Common myeloid progenitor, CD34-positive (primary cell): ENCODE results near the gene TCF20.
A peak's percentile ranks its signal among the peaks of the same experiment; 100 is the strongest.

ENCODE experiments used
- CTCF ChIA-PET: fragments of 350-600 bp; sonication (Branson Sonifier 250); formaldehyde crosslinking; loops from one replicate; lab custom pipeline; 2021; ENCODE audit warnings: antibody characterized with exemption; lab: Charles Lee
- POLR2A ChIA-PET: fragments of 350-600 bp; sonication (Branson Sonifier 250); formaldehyde crosslinking; loops from one replicate; lab custom pipeline; 2021; ENCODE audit warnings: antibody characterized with exemption; lab: Charles Lee
- DNase-seq, 3 donors: peaks; one replicate each; pipeline versions ENCODE4 v3.0.0 to v3.0.0-alpha.2; 2013
- H3K27ac ChIP-seq, 2 experiments: 1 replicate in 1 of 2; 2 replicates in 1 of 2; pipeline ENCODE4 v1.7.0; 2013; ENCODE audit warnings: inconsistent platforms in 2 of 2, low read length in 2 of 2, mild to moderate bottlenecking in 2 of 2, low read depth in 1 of 2, moderate library complexity in 1 of 2; ENCODE audit not compliant: severe bottlenecking in 2 of 2, insufficient read depth in 1 of 2, poor library complexity in 1 of 2
- H3K27me3 ChIP-seq, 5 experiments: replicated peaks in 2 of 5; 1 replicate in 3 of 5; 2 replicates in 2 of 5; pipeline versions ENCODE4 v1.6.1 to v1.7.0; 2013; ENCODE audit warnings: low read length in 4 of 5, mild to moderate bottlenecking in 2 of 5, moderate library complexity in 2 of 5, inconsistent platforms in 1 of 5; ENCODE audit not compliant: insufficient read depth in 5 of 5, control insufficient read depth in 4 of 5
- H3K36me3 ChIP-seq, 4 experiments: 1 replicate in 2 of 4; 2 replicates in 2 of 4; pipeline versions ENCODE4 v1.6.1 to v1.7.0; 2013; ENCODE audit warnings: low read length in 3 of 4, control low read depth in 1 of 4, mild to moderate bottlenecking in 1 of 4; ENCODE audit not compliant: control insufficient read depth in 4 of 4, insufficient read depth in 4 of 4
- H3K4me1 ChIP-seq, 4 experiments: 1 replicate in 3 of 4; 2 replicates in 1 of 4; pipeline versions ENCODE4 v1.6.1 to v1.7.1; 2013; ENCODE audit warnings: low read length in 3 of 4, mild to moderate bottlenecking in 3 of 4, control low read depth in 1 of 4, inconsistent platforms in 1 of 4, moderate library complexity in 1 of 4; ENCODE audit not compliant: control insufficient read depth in 4 of 4, insufficient read depth in 4 of 4; ENCODE audit errors: control extremely low read depth in 1 of 4
- H3K4me3 ChIP-seq, 7 experiments: 1 replicate in 4 of 7; 2 replicates in 3 of 7; pipeline versions ENCODE4 v1.5.1 to v1.7.0; 2013; ENCODE audit warnings: mild to moderate bottlenecking in 7 of 7, low read length in 6 of 7, moderate library complexity in 6 of 7, inconsistent platforms in 2 of 7, low read depth in 2 of 7, control low read depth in 1 of 7; ENCODE audit not compliant: insufficient read depth in 4 of 7, control insufficient read depth in 1 of 7; ENCODE audit errors: extremely low read depth in 1 of 7
- H3K9me3 ChIP-seq, 5 experiments: 1 replicate in 4 of 5; 2 replicates in 1 of 5; pipeline versions ENCODE4 v1.6.1 to v1.7.1; 2013; ENCODE audit warnings: low read length in 4 of 5, mild to moderate bottlenecking in 2 of 5, inconsistent platforms in 1 of 5, low read depth in 1 of 5, moderate library complexity in 1 of 5; ENCODE audit not compliant: control insufficient read depth in 4 of 5, insufficient read depth in 2 of 5; ENCODE audit errors: control extremely low read depth in 1 of 5
- WGBS: methylation state at CpG from one replicate; pipeline ENCODE4 v1.1.5; 2013; ENCODE audit not compliant: insufficient coverage; 5-methylcytosine and 5-hydroxymethylcytosine counted together

The TCF20 gene

GRCh38 chr22:42231929-42232328 is 38.5 kb downstream of the TCF20 start:
- peaks cover 0 to 4% (median 0%) of the 10 kb centered on the region in 4 experiments for H3K36me3 ChIP-seq
- peaks cover 0 to 2% (median 0%) of the 10 kb centered on the region in 5 experiments for H3K9me3 ChIP-seq
- H3K4me3 ChIP-seq: no peak overlapping the region
- H3K27me3 ChIP-seq: no peaks in the 10 kb centered on the region
- 75% methylated on average over 2 of the region's 3 CpGs for WGBS
- ChIA-PET CTCF (interaction anchor here (0.7 kb wide), 1 partner anchor 220 kb away, joined by 4 read pairs; no protein-coding TSS in a partner anchor), POLR2A (no interaction called here)
- H3K4me1 ChIP-seq: no peaks in the 10 kb centered on the region
- H3K27ac ChIP-seq: no peak overlapping the region
- DNase-seq: peak in 1 of 3 donors; percentile 26

GRCh38 chr22:42229455-42230149 is 40.9 kb downstream of the TCF20 start:
- H3K9me3 ChIP-seq: no peaks in the 10 kb centered on the region
- H3K36me3 ChIP-seq: peaks cover 0 to 4% (median 0%) of the 10 kb centered on the region in 4 experiments
- ChIA-PET CTCF (interaction anchor here (1.5 to 2.0 kb wide), 2 partner anchors 18 to 59 kb away, joined by 5 to 6 read pairs; no protein-coding TSS in a partner anchor), POLR2A (no interaction called here)
- H3K27me3 ChIP-seq: no peaks in the 10 kb centered on the region
- DNase-seq: no peak
- 94% methylated on average over 3 of the region's 6 CpGs for WGBS
- no peak overlapping the region for H3K27ac ChIP-seq
- no peaks in the 10 kb centered on the region for H3K4me1 ChIP-seq
- H3K4me3 ChIP-seq: no peak overlapping the region

- Histone ChIP-seq H3K27ac (no peak overlapping the region), H3K4me3 (no peak overlapping the region), H3K27me3 (no peaks in the 10 kb centered on the region), H3K36me3 (peaks cover 0 to 4% (median 0%) of the 10 kb centered on the region in 4 experiments), H3K9me3 (no peaks in the 10 kb centered on the region), H3K4me1 (no peaks in the 10 kb centered on the region)
- CTCF ChIA-PET: interaction anchor here (2.0 kb wide), 1 partner anchor 16 kb away, joined by 6 read pairs; no protein-coding TSS in a partner anchor
- WGBS: 98% methylated on average over 4 of the region's 4 CpGs
- POLR2A ChIA-PET: no interaction called here
- no peak for DNase-seq
These were observed 42.0 kb downstream of the TCF20 start for GRCh38 chr22:42228483-42228882.

- ChIA-PET CTCF (interaction anchor here (1.3 kb wide), 1 partner anchor 60 kb away, joined by 4 read pairs; no protein-coding TSS in a partner anchor), POLR2A (no interaction called here)
- Histone ChIP-seq H3K4me3 (no peak overlapping the region), H3K27me3 (no peaks in the 10 kb centered on the region), H3K27ac (no peak overlapping the region), H3K36me3 (peaks cover 0 to 4% (median 0%) of the 10 kb centered on the region in 4 experiments), H3K4me1 (no peaks in the 10 kb centered on the region), H3K9me3 (no peaks in the 10 kb centered on the region)
- WGBS: 100% methylated on average over 3 of the region's 3 CpGs
- DNase-seq: no peak
These were observed 43.0 kb downstream of the TCF20 start for GRCh38 chr22:42227435-42227834.

GRCh38 chr22:42225841-42226240 is 44.6 kb downstream of the TCF20 start:
- Histone ChIP-seq H3K27me3 (no peaks in the 10 kb centered on the region), H3K4me1 (no peaks in the 10 kb centered on the region), H3K9me3 (no peaks in the 10 kb centered on the region), H3K4me3 (no peak overlapping the region), H3K27ac (no peak overlapping the region), H3K36me3 (peaks cover 0 to 4% (median 0%) of the 10 kb centered on the region in 4 experiments)
- 89% methylated on average over 1 of the region's 1 CpG for WGBS
- ChIA-PET CTCF (interaction anchor here (1.3 kb wide), 1 partner anchor 9 kb away, joined by 5 read pairs; no protein-coding TSS in a partner anchor), POLR2A (no interaction called here)
- no peak for DNase-seq

GRCh38 chr22:42222140-42222539 is 48.3 kb downstream of the TCF20 start:
- ChIA-PET POLR2A (no interaction called here), CTCF (no interaction called here)
- Histone ChIP-seq H3K36me3 (no peaks in the 10 kb centered on the region), H3K4me3 (no peak overlapping the region), H3K27me3 (no peaks in the 10 kb centered on the region), H3K9me3 (no peaks in the 10 kb centered on the region), H3K27ac (no peak overlapping the region), H3K4me1 (no peaks in the 10 kb centered on the region)
- WGBS: 86% methylated on average over 1 of the region's 1 CpG
- no peak for DNase-seq
